HG02678 (cell line): Measurements from ENCODE around the gene ADIPOR1.
"Not testable (repeated sequence)": the region's sequence is repeated elsewhere in the genome, so short reads cannot be mapped to it uniquely, and the experiment has no call there.

ENCODE experiments used
- ATAC-seq: cut with Tn5 transposase; IDR thresholded peaks from one replicate; pipeline ENCODE4 v1.9.1; 2021; ENCODE audit warnings: mild to moderate bottlenecking, moderate library complexity; ENCODE audit not compliant: unreplicated experiment

The ADIPOR1 gene, protein sequence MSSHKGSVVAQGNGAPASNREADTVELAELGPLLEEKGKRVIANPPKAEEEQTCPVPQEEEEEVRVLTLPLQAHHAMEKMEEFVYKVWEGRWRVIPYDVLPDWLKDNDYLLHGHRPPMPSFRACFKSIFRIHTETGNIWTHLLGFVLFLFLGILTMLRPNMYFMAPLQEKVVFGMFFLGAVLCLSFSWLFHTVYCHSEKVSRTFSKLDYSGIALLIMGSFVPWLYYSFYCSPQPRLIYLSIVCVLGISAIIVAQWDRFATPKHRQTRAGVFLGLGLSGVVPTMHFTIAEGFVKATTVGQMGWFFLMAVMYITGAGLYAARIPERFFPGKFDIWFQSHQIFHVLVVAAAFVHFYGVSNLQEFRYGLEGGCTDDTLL

DNA sequence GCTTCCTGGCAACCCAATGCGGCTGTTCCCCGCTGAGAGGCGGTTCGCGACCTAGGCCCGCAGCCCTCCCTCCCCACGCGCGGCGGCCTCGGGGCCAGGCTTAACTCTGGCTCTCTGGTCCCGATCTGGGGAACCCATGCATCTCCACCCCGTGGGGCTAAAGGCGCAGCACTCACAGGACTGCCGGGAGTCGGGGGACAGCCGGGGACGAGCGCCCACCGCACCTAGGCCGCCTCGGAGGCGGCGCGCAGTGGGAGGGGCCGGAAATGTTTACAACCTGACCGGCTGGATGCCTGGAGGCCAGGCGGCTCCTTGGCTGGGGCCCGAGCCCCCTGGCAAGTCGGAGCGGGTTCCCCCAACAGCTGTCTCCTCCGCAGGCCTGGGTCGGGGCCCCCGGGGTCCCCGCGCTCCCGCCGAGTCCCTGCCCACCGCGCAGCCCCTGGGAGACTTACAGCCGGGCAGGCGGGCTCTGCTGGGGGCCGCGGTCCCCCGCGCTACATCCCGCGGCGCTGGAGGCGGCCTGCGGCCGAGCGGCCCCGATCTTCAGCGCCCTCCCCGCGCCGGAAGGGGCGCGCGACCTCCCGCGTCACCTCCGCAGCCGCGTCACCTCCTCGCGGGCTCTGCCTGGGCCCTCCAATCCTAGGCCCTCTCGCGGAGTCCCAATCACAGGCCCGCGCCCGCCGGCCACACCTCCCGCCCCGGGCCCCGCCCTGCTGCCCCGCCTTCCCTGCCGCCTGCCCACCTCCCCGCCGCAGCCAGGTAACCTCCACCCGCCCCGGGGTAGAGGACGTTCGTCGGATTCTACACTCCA, at the start of gene ADIPOR1:
Gene ADIPOR1 (minus strand): TSS at position 580 of the 811 bp plus-strand sequence. CDS start 7,242 bp downstream, outside the sequence.
- peak; percentile 98 for ATAC-seq

DNA sequence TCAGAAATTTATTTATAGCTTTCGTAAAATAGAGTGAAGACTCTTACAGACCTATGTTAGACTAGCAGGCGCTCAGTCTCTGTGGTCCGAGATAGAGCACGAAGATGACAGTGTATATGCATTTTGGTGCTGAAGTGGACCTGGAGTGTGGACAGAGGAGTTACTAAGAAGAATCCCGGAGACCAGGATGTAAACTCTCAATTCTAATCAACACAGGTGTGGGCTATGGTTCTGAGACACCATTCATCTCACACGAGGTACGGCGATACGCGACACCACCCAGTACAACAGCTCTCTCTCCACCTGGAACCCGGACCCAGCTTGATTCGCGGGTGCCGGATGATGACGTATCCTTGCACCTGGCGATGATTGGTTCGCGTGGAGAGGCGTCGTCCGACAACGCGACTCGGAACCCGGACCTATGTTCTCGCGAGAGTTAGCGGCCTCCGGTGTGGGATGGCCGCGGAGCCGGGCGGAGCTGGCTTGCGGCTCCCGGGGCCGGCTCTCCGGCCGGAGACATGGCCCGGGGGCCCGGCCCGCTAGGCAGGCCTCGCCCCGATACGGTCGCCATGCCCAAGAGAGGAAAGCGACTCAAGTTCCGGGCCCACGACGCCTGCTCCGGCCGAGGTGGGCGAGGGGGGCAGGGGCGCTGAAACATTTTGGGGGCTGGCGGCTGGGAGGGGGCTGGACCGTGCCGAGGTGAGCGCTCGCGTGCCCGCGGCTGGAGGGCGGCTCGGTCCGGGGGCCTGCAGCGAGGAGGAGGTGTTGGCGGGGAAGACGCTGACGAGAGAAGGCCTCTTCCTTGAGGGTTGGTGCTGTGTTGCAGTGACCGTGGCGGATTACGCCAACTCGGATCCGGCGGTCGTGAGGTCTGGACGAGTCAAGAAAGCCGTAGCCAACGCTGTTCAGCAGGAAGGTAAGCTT, 49.1 kb upstream of the ADIPOR1 start, which contains the start of gene TMEM183A:
Gene TMEM183A (plus strand): TSS at position 427 of the 924 bp plus-strand sequence. CDS start 92 bp downstream, at position 519.
- peak; percentile 92 for ATAC-seq

DNA sequence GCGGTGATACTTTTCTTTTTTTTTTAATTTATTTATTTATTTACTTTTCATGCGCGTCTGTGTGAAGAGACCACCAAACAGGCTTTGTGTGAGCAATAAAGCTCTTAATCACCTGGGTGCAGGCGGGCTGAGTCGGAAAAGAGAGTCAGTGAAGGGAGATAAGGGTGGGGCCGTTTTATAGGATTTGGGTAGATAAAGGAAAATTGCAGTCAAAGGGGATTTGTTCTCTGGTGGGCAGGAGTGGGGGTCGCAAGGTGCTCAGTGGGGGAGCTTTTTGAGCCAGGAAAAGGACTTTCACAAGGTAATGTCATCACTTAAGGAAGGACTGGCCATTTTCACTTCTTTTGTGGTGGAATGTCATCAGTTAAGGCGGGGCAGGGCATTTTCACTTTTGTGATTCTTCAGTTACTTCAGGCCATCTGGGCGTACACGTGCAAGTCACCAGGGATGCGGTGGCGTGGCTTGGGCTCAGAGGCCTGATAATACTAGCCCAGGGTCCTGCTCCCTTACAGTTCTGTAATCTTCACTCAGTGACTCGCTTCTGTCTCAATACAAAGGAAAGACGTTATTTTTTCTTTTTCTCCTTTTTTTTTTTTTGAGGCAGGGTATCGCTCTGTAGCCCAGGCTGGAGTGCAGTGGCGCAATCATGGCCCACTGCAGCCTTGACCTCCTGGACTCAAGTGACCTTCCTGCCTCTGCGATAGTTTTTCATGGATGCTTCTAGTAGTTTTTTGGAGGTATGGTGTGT, 47.5 kb upstream of the ADIPOR1 start:
- not testable (repeated sequence) for ATAC-seq

DNA sequence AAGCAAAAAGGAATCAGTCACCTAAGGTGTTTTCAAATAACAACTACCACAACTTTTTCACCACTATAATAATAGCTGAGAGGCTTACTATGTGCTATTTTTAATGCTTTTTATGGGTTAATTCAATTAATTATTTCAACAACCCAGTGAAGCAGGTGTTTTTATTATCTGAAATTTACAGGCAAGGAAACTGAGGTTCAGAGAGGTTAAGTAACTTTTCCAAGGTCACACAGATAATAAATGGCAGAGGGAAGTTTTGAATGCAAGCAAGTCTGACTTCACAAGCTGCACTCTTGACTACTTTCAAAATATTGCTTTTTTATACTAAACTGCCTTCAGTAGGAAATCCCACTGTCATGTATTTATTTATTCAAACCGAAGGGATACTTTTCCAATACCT, 44.8 kb upstream of the ADIPOR1 start:
- ATAC-seq, result no peak

DNA sequence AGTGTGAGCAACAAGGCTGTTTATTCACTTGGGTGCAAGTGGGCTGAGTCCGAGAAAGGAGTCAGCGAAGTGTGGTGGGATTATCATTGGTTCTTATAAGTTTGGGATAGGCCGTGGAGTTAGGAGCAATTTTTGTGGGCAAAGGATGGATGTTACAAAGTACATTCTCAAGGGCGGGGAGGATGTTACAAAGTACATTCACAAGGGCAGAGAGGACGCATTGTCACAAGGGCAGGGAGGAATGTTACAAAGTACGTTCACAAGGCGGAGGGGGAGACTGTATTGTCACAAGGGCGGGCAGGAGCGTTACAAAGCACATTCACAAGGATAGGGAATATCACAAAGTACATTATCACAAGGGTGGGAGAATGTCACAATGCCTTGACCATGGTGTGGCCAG, 43.9 kb upstream of the ADIPOR1 start:
- ATAC-seq, result no peak

DNA sequence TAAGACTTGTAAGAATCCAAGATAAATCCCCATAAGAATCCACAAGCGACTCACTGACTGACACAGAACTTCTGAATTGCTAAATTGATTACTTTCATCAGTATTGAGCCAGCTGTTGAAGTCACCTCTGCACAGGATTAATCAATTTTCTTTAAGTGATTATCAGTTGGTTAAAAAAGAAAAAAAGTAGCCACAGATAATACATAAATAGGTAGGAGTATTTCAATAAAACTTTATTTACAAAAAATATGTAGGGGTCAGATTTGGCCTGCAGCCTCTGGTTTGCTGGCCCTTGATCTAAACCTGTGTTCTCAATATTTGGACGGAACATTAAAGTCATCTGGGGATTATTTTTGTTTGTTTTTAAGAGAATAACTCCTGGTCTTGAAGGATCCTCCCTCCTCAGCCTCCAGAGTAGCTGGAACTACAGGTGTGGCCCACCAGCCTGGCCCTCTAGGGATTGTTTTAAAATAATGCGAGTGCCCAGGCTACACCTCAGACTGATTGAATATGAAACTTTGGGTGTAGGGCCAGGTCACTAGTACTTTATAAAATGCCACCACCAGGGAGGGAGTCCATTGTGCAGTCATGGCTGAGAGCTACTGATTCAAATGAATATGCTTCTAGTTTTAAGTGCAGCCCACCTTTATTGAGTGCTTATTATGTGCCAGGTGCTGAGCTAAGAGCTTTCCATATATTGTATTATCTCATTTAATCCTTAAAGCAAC, 42.3 kb upstream of the ADIPOR1 start:
- no peak for ATAC-seq

DNA sequence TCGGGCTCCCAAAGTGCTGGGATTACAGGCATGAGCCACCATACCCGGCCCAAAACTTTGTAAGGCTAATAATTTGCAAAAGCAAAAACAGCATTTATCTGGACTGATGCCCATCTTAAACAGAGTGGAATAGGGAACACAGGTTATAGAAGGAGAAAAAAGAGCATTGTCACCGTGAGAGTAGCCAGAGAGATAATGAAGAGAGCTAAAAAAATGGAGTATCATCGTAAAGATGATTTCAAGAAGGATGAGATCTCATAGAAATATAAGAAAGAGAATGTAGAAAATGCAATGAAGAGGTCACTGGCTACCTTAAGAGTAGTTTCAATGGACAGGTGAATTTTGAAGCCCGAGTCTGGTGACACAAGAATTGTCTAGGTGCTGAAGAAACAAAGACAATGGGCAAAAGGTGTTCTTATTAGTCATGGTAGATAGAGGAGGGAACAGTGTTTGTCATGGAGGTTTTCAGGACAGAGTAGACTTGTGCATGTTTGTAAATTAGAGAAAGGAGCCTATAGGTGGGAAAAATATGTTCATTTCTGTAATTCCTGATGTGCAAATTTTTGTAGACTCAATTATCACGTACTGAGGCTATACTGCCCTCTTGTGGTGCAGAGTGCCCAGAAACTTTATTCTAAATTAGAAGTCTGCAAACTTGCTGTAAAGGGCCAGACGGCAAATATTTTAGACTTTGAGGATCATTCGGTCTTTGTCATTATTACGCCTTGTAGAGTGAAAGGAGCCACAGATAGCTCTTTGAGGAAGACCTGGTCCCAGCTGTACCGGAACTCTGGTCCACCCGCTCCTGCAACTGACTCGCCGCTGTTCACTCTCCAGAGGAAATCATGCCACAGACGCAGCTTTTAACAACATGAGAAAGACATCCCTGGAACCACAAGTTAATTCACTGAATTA, 41.0 kb upstream of the ADIPOR1 start:
- ATAC-seq, result no peak

DNA sequence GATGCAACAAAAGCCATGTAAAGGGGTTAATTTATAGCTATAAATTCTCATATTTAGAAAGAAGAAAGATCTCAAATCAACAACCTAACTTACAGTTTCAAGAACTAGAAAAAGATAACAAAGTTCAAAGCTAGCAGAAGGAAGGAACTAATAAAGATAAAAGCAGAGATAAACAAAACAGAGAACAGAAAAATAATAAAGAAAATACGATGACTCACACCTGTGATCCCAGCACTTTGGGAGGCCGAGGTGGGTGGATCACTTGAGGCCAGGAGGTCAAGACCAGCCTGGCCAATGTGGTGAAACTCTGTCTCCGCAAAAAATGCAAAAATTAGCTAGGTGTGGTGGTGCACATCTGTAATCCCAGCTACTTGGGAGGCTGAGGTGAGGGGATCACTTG, 36.6 kb upstream of the ADIPOR1 start:
- ATAC-seq, result no peak

DNA sequence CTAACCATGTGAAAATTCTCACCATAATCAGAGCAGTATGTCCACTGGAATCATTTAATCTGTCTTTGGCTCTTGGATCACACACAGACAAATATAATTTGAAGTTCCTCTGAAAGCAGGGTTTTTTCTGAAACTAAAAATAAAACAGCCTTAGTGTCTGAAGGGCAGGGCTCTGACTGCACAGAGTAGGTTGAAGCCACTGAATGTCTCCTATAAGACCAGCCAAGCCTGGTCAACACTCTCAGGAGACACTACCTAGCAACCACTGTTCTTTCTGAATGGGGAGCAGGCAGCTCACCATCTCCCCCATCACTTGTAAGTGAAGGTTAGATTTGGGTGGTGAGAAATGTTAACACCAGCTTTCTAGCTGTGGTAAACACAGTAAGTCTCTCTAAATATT, 33.0 kb upstream of the ADIPOR1 start:
- no peak for ATAC-seq

DNA sequence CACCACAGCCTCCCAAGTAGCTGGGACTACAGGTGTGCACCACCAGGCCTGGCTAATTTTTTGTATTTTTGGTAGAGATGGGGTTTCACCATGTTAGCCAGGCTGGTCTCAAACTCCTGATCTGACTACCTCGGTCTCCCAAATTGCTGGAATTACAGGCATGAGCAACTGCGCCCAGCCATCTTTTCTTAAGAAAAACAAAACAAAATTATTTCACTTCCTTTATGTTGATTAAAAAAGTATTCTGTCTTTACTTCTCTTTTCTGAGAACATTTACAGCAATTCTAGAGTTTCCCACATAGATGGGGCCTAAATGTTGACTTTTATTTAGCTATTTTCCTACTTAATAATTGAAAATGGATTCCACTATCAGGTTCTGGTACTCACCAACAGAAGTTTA, 31.8 kb upstream of the ADIPOR1 start:
- no peak for ATAC-seq

DNA sequence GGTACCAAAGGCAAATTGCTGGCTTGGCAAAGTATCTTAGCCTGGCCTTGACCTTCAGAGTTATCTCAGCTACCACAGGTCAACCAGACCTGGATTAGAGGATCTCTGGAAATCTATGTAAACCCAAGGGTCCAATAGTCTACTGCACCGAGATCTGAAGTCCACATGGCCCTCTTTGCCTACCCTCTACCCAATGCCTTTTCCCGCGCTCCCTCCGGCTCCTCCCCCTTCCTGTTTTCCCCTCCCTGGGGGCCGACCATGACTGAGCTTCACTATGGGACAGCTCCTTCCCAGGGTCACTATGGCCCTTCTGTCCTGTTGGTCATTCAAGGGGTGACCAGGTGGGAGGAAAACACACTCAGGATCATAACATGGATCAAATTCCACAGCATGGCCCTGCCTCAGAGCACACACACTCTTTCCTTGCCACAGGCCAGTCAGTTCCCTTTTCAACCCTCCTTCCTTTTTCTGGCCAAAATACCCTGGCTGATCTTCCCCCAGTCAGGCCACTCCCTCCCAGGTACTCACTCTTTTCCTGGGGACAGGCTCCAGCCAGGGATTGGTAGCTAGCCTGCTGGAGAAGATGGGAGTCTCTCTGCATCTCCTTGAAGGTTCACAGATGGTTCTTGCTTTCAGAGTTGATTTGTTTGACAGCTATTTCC, 29.9 kb upstream of the ADIPOR1 start:
- ATAC-seq, result no peak

DNA sequence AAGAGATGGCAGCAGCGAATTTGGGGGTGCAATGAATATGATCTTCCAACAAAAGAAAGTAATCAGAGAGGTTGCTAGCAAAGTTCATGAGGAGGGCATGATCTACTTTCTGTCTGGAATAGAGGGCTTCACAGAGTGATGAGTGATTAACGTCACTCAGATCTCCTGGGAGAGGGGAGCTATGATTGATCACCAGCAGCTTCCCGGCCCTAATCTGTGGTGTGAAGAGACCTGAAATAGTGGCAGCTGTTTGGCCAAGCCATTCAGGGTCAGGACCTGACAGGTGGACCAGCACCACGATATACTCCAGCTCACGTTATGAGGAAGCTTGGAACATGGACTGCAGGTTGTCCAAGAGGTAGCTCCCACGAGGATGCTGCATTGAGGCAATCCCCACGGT, 29.1 kb upstream of the ADIPOR1 start:
- ATAC-seq, result no peak

DNA sequence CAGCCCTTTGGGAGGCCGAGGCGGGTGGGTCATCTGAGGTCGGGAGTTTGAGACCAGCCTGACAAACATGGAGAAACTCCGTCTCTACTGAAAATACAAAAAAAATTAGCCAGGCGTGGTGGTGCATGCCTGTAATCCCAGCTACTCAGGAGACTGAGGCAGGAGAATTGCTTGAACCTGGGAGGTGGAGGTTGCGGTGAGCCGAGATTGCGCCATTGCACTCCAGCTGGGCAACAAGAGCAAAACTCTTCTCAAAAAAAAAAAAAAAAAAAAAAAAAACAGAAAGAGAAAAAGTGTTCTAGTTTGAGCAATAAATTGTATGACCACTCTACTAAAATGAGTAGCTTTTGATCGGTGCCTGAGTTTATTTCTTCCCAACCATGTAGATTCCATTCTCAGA, 28.0 kb upstream of the ADIPOR1 start:
- not testable (repeated sequence) for ATAC-seq

DNA sequence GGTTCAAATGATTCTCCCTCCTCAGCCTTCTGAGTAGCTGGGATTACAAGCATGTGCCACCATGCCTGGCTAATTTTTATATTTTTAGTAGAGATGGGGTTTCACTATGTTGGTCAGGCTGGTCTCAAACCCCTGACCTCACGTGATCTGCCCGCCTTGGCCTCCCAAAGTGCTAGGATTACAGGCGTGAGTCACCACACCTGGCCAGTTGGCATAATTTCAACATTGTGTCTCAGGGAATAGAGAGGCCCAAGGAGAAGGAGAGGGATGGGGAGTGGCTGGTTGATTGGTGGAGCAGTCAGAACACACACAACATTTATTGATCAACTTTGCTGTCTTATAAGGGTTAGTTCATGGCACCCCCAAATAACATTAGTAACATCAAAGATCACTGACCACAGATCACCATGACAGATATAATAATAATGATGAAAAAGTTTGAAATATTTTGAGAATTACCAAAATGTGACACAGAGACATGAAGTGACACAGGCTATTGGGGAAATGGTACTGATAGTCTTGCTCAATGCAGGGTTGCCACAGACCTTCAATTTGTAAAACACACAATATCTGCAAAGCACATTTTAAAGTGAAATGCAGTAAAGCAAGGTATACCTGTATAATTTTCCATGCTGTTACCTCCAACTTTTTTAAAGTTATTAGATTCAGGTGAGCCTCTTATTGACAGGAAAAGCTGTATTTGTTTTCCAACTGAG, 24.8 kb upstream of the ADIPOR1 start:
- no peak for ATAC-seq

DNA sequence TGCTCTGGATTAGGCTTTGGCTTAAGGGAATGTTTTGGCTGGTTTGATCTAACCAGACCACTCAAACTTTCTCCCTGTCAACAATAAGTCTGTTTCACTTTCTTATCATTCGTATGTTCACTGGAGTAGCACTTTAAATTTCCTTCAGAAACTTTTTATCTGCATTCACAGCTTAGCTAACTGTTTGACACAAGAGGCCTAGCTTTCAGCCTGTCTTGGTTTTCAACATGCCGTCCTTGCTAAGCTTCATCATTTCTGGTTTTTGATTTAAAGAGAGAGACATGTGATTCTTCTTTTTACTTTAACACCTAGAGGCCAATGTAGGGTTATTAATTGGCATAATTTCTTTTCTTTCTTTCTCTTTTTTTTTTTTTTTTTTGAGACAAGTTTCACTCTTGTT, 23.8 kb upstream of the ADIPOR1 start:
- ATAC-seq, result no peak

DNA sequence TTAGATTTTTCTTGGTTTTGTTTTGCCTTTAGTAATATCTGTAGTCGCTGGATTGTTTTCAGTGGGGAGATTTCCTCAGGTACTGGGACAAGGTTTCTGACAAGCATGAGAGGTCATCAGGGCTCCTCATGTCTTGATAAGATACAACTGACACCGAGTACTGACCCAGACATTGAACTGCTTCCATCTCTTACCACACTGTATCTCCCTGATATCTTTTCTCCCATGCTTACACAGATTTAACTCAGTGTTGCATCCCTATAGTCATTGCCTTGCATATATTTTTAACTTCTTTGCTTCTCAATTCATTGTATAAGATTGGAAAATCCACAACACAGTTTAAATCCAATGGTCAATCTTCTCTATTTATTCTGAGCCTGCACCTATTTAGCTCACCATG, 21.3 kb upstream of the ADIPOR1 start:
- ATAC-seq, result no peak

DNA sequence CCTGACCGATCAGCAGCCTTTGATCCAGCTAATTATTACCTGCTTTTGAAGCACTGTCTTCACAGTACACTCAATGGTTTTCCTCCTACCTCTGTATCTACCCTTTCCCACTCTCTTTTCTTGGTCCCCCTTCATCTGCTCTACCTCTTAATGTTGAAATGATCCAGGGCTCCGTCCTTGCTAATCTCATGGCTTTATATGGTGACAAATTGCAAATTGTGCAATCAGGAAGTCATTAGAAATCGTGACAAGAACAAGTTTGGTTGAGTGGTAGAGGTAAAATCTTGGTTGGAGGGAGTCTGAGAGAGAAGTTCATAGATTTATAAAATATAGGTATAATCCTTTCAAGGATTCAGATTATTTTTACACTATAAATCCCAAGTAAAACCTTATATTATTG, 18.5 kb upstream of the ADIPOR1 start:
- no peak for ATAC-seq
